K562 (cell line): ENCODE data around the gene ARMC6. TPM values are rescaled to one million over a fixed set of nuclear protein-coding genes. Genes with fewer than 3 reads are reported as not detected.

ENCODE experiments used
- ETV6 ChIP-seq, 3 experiments: fragments of 150-350 bp in 1 of 3; sonication (generic) in 1 of 3; formaldehyde crosslinking in 1 of 3; IDR thresholded peaks; 2 replicates each; pipeline versions ENCODE4 v1.6.1 to v1.8.0; 2014 to 2022; ENCODE audit warnings: borderline replicate concordance in 2 of 3, low read depth in 2 of 3, antibody characterized with exemption in 1 of 3, low read length in 1 of 3, mild to moderate bottlenecking in 1 of 3, missing genetic modification reagents in 1 of 3
- HDAC2 ChIP-seq: fragments of 450-650 bp; IDR thresholded peaks from 2 replicates; pipeline ENCODE4 v1.6.1; 2016; ENCODE audit warnings: mild to moderate bottlenecking
- JUND ChIP-seq, 2 experiments: IDR thresholded peaks; 2 replicates in 1 of 2; 3 replicates in 1 of 2; pipeline ENCODE4 v1.6.1; 2011; ENCODE audit warnings: borderline replicate concordance in 2 of 2, low read depth in 2 of 2, low read length in 2 of 2, improper control_type of control experiment in 1 of 2, missing biosample characterization in 1 of 2, missing genetic modification characterization in 1 of 2, missing genetic modification reagents in 1 of 2
- MEF2A ChIP-seq: IDR thresholded peaks from 2 replicates; pipeline ENCODE4 v1.6.1; 2011; ENCODE audit warnings: low read depth, mild to moderate bottlenecking, low read length, moderate library complexity; ENCODE audit not compliant: control insufficient read depth
- NELFE ChIP-seq: IDR thresholded peaks from 2 replicates; pipeline ENCODE4 v1.6.1; 2011; ENCODE audit warnings: mild to moderate bottlenecking; ENCODE audit not compliant: insufficient read depth, insufficient read length
- RBM25 ChIP-seq: fragments of 200-400 bp; formaldehyde crosslinking; IDR thresholded peaks from 2 replicates; pipeline ENCODE4 v1.6.1; 2018; ENCODE audit warnings: low read length, low read depth, moderate library complexity; ENCODE audit not compliant: severe bottlenecking
- TAF1 ChIP-seq: IDR thresholded peaks from 2 replicates; pipeline ENCODE4 v1.6.1; 2011; ENCODE audit warnings: mild to moderate bottlenecking, low read length, moderate library complexity; ENCODE audit not compliant: insufficient read depth, control insufficient read depth, severe bottlenecking; ENCODE audit errors: extremely low read depth
- TAL1 ChIP-seq: fragments of 450-650 bp; IDR thresholded peaks from 2 replicates; pipeline ENCODE4 v1.6.1; 2016; ENCODE audit warnings: mild to moderate bottlenecking
- ZNF217 ChIP-seq: sonication (generic); formaldehyde crosslinking; IDR thresholded peaks from 2 replicates; pipeline ENCODE4 v1.8.0; 2022; ENCODE audit warnings: mild to moderate bottlenecking, missing genetic modification reagents
- ZNF75A ChIP-seq: fragments of 450-650 bp; formaldehyde crosslinking; IDR thresholded peaks from 2 replicates; pipeline ENCODE4 v1.4.0; 2020; ENCODE audit warnings: mild to moderate bottlenecking
- polyA plus RNA-seq, 8 experiments: library from polyadenylated mRNA; depleted of rRNA in 4 of 8; stranded (reverse) in 5 of 8; unstranded in 3 of 8; fragments of >200 nt; fragmentation: Nextera tagmentation in 2 of 8; fragmentation: Illumina TruSeq in 1 of 8; extraction: Ambion mirVana in 2 of 8; extraction: Trizol in 1 of 8; gene quantifications; 2 replicates each; pipeline versions ENCODE4 v1.2.1 to v1.2.3, GENCODE V29; 2011 to 2014; ENCODE audit warnings: inconsistent platforms in 1 of 8, missing spikeins in 1 of 8
- total RNA-seq, 7 experiments: library from RNA; depleted of rRNA in 6 of 7; stranded (reverse); fragments of >200 nt in 6 of 7; fragmentation: Illumina TruSeq in 2 of 7; extraction: Trizol in 2 of 7; gene quantifications; 2 replicates each; pipeline versions ENCODE4 v1.2.1 to v1.2.3, GENCODE V29; 2011 to 2021; ENCODE audit warnings: low replicate concordance in 1 of 7
- TF ChIP-seq, protein P1 (sequence below): sonication (generic); formaldehyde crosslinking; IDR thresholded peaks from 2 replicates; pipeline ENCODE4 v1.8.0; 2022; ENCODE audit warnings: mild to moderate bottlenecking, low read depth, missing genetic modification reagents
- TF ChIP-seq, protein P2 (sequence below): fragments of 450-650 bp; IDR thresholded peaks from 2 replicates; pipeline ENCODE4 v1.6.1; 2016; ENCODE audit warnings: missing biosample characterization, missing genetic modification characterization
- TF ChIP-seq, protein P3 (sequence below): fragments of 450-650 bp; IDR thresholded peaks from 2 replicates; pipeline ENCODE4 v1.6.1; 2016; ENCODE audit warnings: mild to moderate bottlenecking
- TF ChIP-seq, protein P4 (sequence below): sonication (generic); formaldehyde crosslinking; IDR thresholded peaks from 2 replicates; pipeline ENCODE4 v1.8.0; 2023; ENCODE audit warnings: missing genetic modification reagents, mild to moderate bottlenecking, borderline replicate concordance

The ARMC6 gene
- total and polyA plus RNA-seq, 9 of the 15 experiments (the other 6 are each of a cell fraction or from before 2014, with no cell fraction given), result 2.1 to 93.4 (median 63.6) TPM

DNA sequence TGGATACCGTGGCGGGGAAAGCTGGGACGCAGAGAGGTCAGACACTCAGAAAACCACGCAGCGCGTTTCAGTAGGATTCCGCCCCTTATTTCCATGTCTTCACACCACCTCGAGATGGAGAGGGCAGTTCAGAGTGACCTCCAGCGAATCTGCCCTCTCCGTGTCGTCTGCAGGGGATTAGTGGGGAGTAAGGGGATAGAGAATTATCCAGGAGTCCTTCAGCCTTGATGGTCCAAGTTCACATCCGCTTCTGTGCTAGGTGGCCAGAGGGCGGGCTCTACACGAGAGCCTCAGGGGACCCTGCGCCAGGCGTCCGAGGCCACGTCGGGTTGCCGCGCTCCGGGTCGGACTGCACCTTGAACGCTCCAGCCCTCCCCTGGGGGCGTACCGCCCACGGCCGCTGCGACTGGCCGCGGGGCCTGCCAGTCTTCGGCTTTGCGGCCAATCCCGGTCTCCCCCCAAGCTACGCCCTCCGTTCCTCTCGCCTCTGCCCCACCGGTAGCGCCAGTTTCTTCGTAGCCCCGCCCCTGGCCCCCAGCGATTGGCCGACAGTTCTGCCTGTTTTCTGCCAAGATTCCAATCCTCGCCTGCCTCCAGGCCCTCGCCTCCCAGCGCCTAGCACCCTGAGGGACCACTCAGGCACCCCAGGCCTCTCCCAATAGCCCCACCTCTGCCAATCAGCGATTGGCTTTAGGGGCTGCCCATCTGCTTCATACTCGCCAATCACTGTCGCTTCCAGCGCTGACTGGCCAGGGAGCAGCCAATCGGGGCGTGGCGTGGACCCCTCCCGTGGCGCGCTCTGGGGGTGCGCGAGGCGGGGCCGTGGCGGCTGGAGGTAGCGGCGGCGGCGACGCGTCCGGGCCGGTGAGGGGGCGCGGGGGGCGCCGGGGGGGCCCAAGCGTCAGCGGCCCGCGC lies 30.0 kb downstream of the ARMC6 start, which contains the start of gene SLC25A42 (continued):
- no peak for TF ChIP-seq MEF2A
- peak; percentile 11; the same call in 1 of the 2 replicates for TF ChIP-seq HDAC2
- peak; percentile 31; the same call in 1 of the 2 replicates for TF ChIP-seq JUND (IDR thresholded peaks at IDR 0.05; ENCODE audit: borderline replicate concordance, low read depth, low read length)
- no peak; the same call in 2 of the 3 replicates for TF ChIP-seq JUND (tag; IDR thresholded peaks at IDR 0.05; ENCODE audit: borderline replicate concordance, low read depth, low read length)
- TF ChIP-seq, protein P1, sequence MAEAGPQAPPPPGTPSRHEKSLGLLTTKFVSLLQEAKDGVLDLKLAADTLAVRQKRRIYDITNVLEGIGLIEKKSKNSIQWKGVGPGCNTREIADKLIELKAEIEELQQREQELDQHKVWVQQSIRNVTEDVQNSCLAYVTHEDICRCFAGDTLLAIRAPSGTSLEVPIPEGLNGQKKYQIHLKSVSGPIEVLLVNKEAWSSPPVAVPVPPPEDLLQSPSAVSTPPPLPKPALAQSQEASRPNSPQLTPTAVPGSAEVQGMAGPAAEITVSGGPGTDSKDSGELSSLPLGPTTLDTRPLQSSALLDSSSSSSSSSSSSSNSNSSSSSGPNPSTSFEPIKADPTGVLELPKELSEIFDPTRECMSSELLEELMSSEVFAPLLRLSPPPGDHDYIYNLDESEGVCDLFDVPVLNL (CRISPR knock-in tag), result no peak
- TF ChIP-seq, protein P2, sequence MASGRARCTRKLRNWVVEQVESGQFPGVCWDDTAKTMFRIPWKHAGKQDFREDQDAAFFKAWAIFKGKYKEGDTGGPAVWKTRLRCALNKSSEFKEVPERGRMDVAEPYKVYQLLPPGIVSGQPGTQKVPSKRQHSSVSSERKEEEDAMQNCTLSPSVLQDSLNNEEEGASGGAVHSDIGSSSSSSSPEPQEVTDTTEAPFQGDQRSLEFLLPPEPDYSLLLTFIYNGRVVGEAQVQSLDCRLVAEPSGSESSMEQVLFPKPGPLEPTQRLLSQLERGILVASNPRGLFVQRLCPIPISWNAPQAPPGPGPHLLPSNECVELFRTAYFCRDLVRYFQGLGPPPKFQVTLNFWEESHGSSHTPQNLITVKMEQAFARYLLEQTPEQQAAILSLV, result no peak
- TF ChIP-seq, protein P3, sequence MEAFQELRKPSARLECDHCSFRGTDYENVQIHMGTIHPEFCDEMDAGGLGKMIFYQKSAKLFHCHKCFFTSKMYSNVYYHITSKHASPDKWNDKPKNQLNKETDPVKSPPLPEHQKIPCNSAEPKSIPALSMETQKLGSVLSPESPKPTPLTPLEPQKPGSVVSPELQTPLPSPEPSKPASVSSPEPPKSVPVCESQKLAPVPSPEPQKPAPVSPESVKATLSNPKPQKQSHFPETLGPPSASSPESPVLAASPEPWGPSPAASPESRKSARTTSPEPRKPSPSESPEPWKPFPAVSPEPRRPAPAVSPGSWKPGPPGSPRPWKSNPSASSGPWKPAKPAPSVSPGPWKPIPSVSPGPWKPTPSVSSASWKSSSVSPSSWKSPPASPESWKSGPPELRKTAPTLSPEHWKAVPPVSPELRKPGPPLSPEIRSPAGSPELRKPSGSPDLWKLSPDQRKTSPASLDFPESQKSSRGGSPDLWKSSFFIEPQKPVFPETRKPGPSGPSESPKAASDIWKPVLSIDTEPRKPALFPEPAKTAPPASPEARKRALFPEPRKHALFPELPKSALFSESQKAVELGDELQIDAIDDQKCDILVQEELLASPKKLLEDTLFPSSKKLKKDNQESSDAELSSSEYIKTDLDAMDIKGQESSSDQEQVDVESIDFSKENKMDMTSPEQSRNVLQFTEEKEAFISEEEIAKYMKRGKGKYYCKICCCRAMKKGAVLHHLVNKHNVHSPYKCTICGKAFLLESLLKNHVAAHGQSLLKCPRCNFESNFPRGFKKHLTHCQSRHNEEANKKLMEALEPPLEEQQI, result no peak
- TF ChIP-seq NELFE, result no peak
- peak; percentile 98 for TF ChIP-seq RBM25
- no peak for TF ChIP-seq ETV6 (IDR thresholded peaks at IDR 0.05; ENCODE audit: borderline replicate concordance in 1 of 2, low read depth in 2 of 2, low read length in 1 of 2)
- TF ChIP-seq ETV6 (CRISPR knock-in tag; IDR thresholded peaks at IDR 0.05; ENCODE audit: borderline replicate concordance), result no peak
- peak; percentile 61 for TF ChIP-seq TAF1
- TF ChIP-seq, protein P4, sequence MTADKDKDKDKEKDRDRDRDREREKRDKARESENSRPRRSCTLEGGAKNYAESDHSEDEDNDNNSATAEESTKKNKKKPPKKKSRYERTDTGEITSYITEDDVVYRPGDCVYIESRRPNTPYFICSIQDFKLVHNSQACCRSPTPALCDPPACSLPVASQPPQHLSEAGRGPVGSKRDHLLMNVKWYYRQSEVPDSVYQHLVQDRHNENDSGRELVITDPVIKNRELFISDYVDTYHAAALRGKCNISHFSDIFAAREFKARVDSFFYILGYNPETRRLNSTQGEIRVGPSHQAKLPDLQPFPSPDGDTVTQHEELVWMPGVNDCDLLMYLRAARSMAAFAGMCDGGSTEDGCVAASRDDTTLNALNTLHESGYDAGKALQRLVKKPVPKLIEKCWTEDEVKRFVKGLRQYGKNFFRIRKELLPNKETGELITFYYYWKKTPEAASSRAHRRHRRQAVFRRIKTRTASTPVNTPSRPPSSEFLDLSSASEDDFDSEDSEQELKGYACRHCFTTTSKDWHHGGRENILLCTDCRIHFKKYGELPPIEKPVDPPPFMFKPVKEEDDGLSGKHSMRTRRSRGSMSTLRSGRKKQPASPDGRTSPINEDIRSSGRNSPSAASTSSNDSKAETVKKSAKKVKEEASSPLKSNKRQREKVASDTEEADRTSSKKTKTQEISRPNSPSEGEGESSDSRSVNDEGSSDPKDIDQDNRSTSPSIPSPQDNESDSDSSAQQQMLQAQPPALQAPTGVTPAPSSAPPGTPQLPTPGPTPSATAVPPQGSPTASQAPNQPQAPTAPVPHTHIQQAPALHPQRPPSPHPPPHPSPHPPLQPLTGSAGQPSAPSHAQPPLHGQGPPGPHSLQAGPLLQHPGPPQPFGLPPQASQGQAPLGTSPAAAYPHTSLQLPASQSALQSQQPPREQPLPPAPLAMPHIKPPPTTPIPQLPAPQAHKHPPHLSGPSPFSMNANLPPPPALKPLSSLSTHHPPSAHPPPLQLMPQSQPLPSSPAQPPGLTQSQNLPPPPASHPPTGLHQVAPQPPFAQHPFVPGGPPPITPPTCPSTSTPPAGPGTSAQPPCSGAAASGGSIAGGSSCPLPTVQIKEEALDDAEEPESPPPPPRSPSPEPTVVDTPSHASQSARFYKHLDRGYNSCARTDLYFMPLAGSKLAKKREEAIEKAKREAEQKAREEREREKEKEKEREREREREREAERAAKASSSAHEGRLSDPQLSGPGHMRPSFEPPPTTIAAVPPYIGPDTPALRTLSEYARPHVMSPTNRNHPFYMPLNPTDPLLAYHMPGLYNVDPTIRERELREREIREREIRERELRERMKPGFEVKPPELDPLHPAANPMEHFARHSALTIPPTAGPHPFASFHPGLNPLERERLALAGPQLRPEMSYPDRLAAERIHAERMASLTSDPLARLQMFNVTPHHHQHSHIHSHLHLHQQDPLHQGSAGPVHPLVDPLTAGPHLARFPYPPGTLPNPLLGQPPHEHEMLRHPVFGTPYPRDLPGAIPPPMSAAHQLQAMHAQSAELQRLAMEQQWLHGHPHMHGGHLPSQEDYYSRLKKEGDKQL (CRISPR knock-in tag), result no peak
- TF ChIP-seq ZNF217, result no peak
- no peak for TF ChIP-seq TAL1
- TF ChIP-seq ZNF75A (CRISPR knock-in tag), result no peak
